Peyer's patch (tissue), 4 donors: ENCODE measurements around the gene IFITM1. TPM values are rescaled to one million over a fixed set of nuclear protein-coding genes. Genes with fewer than 3 reads are reported as not detected.

Experiments used
- DNase-seq, 3 donors: peaks; one replicate each; pipeline ENCODE4 v3.0.0-alpha.2; 2017 to 2019
- H3K27ac ChIP-seq, 4 donors: fragments of 200-600 bp; sonication (generic); one replicate each; pipeline ENCODE4 v1.5.1; 2016 to 2019
- H3K27me3 ChIP-seq, 2 donors: fragments of 200-600 bp; sonication (generic); one replicate each; pipeline ENCODE4 v1.5.1; 2019
- H3K36me3 ChIP-seq, 3 donors: fragments of 200-600 bp; sonication (generic); one replicate each; pipeline ENCODE4 v1.5.1; 2016 to 2019
- H3K4me1 ChIP-seq, 4 donors: fragments of 200-600 bp; sonication (generic); one replicate each; pipeline ENCODE4 v1.5.1; 2016 to 2019
- H3K4me3 ChIP-seq, 4 donors: fragments of 200-600 bp; sonication (generic); 1 replicate in 3 of 4; 2 replicates in 1 of 4; pipeline ENCODE4 v1.5.1; 2016 to 2019; ENCODE audit warnings: mild to moderate bottlenecking in 1 of 4
- H3K9me3 ChIP-seq, 4 donors: fragments of 200-600 bp; sonication (generic); one replicate each; pipeline ENCODE4 v1.5.1; 2016 to 2019; ENCODE audit warnings: mild to moderate bottlenecking in 1 of 4
- CTCF ChIP-seq, 6 experiments: fragments of 450-650 bp in 4 of 6; fragments of 200-600 bp in 2 of 6; sonication (generic) in 1 of 6; IDR thresholded peaks; one replicate each; pipeline ENCODE4 v1.5.1; 2017 to 2019; ENCODE audit warnings: antibody characterized with exemption in 6 of 6, mild to moderate bottlenecking in 3 of 6, moderate library complexity in 1 of 6
- POLR2A ChIP-seq, 2 donors: fragments of 450-650 bp; IDR thresholded peaks; one replicate each; pipeline ENCODE4 v1.5.1; 2017; ENCODE audit warnings: antibody characterized with exemption in 2 of 2, mild to moderate bottlenecking in 2 of 2, moderate library complexity in 2 of 2
- total RNA-seq, 4 donors: library from RNA; depleted of rRNA; stranded (reverse); fragments of >200 nt; gene quantifications; one replicate each; pipeline ENCODE4 v1.1.0, GENCODE V29; 2016

The IFITM1 gene
- total RNA-seq, 4 donors from 2014 or later = 45.9 to 141 (median 89.6) TPM

DNA sequence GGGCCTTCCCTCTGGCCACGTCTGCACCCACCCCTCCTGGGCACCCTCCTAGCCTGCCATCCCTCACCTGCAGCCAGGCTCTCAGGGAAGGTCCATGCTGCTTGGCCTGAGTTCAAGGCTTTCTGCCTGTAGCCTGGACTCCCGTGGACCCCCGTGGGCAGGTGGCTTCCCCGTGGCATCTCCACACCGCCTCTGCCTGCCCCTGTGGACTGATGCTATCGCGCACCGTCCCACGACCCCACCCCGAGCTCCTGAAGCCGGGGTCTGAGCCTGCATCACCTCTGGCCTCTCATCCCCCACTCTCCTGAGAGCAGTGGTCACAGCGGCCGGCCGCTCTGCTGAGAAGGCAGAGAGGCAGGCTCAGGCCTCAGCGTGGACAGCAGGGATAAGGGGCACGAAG, 19.1 kb upstream of the IFITM1 start:
- Histone ChIP-seq H3K27me3 (peaks cover 0 to 7% of the 10 kb centered on the region in 2 donors), H3K4me1 (peaks cover 0 to 28% (median 7%) of the 10 kb centered on the region in 4 donors), H3K36me3 (peaks cover 0 to 21% (median 0%) of the 10 kb centered on the region in 3 donors), H3K4me3 (no peak overlapping the region), H3K9me3 (no peaks in the 10 kb centered on the region), H3K27ac (no peak overlapping the region)
- no peak for TF ChIP-seq CTCF (IDR thresholded peaks at IDR 0.05)
- peak in 1 of 3 donors; percentile 46 for DNase-seq

DNA sequence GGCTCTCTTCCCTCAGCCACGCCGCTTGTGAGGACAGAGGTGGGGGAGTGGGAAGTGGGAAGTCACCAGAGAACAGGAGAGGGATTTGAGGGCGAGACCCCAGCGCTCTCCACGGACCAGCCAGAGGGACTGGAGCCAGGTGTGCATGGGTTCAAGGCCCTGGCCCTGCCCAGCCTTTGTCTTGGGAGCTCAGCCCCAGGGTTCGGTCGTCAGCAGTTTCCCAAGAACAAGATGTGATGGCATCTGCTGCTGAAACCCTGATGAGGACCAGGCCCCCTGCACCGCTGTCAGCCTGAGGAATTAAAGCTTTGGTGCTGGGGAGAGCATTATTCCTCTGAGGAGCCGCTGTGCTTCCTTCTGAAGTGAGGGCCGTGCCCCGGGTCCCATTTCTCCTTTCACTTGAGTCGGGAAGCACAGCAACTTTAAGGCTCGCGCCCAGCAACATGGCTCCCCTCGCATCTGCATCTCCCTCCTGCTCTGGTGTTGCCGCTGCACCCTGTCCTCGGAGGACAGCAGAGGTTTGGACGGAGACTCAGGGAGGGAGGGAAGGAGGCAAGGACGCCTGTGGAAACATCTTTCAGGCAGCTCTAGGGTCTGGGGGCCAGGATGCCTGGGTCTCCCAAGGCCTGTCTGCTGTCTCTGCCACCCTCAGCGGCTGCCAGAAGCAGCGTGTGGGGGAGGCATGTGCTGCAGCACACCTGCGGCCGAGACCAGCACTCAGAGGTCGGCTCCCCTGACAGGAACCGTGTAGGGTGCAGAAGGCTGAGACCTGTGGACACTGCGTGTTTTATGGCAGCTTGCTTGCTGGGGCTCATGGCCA, 18.3 kb upstream of the IFITM1 start:
- no peak for TF ChIP-seq CTCF (IDR thresholded peaks at IDR 0.05)
- TF ChIP-seq POLR2A (IDR thresholded peaks at IDR 0.05) = no peak
- DNase-seq = peak in 1 of 3 donors; percentile 45

GRCh38 chr11:296171-297050, 17.4 kb upstream of the IFITM1 start:
- peaks cover 0 to 24% (median 5%) of the 10 kb centered on the region in 4 donors for H3K4me1 ChIP-seq
- no peaks in the 10 kb centered on the region for H3K9me3 ChIP-seq
- peaks cover 0 to 21% (median 0%) of the 10 kb centered on the region in 3 donors for H3K36me3 ChIP-seq
- peaks cover 0 to 9% of the 10 kb centered on the region in 2 donors for H3K27me3 ChIP-seq
- no peak overlapping the region for H3K4me3 ChIP-seq
- TF ChIP-seq CTCF (IDR thresholded peaks at IDR 0.05) (no peak), POLR2A (IDR thresholded peaks at IDR 0.05) (no peak)
- peak in 1 of 3 donors; percentile 45 for DNase-seq
- H3K27ac ChIP-seq = peak overlapping the region in 2 of 4 donors; percentile 9 to 43

More for the DNA sequence above, 18.3 kb upstream of the IFITM1 start:
- no peaks in the 10 kb centered on the region for H3K9me3 ChIP-seq
- H3K36me3 ChIP-seq = peaks cover 0 to 21% (median 0%) of the 10 kb centered on the region in 3 donors
- H3K27me3 ChIP-seq = peaks cover 0 to 9% of the 10 kb centered on the region in 2 donors
- H3K4me1 ChIP-seq = peaks cover 0 to 28% (median 5%) of the 10 kb centered on the region in 4 donors
- H3K27ac ChIP-seq = no peak overlapping the region
- no peak overlapping the region for H3K4me3 ChIP-seq

DNA sequence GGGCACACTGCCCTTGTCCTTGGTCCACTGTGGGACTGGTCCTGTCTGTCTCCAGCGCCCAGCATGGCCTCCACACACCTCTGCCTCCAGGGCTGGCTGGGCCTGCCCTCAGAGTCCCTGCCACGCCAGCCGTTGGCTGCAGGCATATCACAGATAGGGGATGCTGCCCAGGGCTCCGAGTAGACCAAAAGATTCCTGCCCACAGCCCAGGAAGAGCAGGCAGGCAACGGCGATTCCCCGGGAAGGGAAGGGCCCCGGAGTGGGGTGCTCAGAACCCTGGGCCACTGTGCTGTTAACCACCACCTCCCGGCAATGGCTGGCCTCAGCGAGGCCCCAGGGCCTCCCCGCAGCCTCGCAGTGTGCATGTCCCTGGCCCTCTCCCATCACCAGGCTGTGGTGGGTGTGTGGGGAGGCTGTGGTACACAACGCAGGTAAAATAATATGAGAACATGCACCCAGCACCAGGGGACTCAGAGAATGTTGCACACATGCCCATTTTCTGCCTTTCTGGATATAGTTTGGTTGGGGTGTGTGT, 16.7 kb upstream of the IFITM1 start:
- Histone ChIP-seq H3K4me1 (peaks cover 0 to 24% (median 5%) of the 10 kb centered on the region in 4 donors), H3K4me3 (no peak overlapping the region), H3K9me3 (no peaks in the 10 kb centered on the region), H3K27me3 (peaks cover 0 to 9% of the 10 kb centered on the region in 2 donors), H3K36me3 (peaks cover 0 to 21% (median 0%) of the 10 kb centered on the region in 3 donors), H3K27ac (peak overlapping the region in 2 of 4 donors; percentile 9 to 43)
- peak in 2 of 3 donors; percentile 50 to 52 for DNase-seq
- TF ChIP-seq CTCF (IDR thresholded peaks at IDR 0.05) (no peak), POLR2A (IDR thresholded peaks at IDR 0.05) (no peak)
